Activated CD8-positive, alpha-beta memory T cell treated with anti-CD3 and anti-CD28 coated beads, Interleukin-2, amount 50 U/mL, for 24 hours (primary cell): ENCODE results near the gene ASGR2.
"Not testable (repeated sequence)": the region's sequence is repeated elsewhere in the genome, so short reads cannot be mapped to it uniquely, and the experiment has no call there.

ENCODE experiments used
- DNase-seq: peaks from one replicate; pipeline ENCODE4 v3.0.0-alpha.2; 2020; ENCODE audit errors: extremely low read depth

ASGR2 gene

DNA sequence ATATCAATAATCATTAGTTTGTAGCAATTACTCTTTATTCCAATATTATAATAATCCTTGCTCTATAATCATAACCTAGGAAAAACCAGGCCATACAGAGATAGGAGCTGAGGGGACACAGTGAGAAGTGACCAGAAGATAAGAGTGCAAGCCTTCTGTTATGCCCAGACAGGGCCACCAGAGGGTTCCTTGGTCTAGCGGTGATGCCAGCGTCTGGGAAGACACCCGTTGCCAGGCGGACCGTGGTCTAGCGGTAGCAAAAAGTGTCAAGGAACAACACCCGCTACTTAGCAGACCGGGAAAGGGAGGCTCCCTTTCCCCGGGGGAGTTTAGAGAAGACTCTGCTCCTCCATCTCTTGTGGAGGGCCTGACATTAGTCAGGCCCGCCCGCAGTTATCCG lies 11.8 kb upstream of the ASGR2 start:
- DNase-seq, result not testable (repeated sequence)

DNA sequence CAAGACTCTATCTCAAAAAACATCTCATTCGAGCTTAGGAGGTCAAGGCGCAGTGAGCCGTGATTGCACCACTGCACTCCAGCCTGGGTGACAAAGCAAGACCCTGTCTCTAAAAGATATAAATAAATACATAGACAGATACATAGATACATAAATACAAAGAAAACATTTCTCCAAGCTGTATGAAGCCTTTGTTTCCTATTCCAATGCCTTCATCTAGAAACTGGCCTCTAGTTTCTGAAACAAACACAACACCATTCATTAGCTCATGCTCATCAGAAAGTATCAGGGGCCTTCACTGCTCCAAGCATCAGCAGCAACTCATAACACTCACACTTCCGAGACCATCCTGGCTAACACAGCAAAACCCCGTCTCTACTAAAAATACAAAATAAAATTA lies 10.3 kb upstream of the ASGR2 start:
- DNase-seq, result no peak

DNA sequence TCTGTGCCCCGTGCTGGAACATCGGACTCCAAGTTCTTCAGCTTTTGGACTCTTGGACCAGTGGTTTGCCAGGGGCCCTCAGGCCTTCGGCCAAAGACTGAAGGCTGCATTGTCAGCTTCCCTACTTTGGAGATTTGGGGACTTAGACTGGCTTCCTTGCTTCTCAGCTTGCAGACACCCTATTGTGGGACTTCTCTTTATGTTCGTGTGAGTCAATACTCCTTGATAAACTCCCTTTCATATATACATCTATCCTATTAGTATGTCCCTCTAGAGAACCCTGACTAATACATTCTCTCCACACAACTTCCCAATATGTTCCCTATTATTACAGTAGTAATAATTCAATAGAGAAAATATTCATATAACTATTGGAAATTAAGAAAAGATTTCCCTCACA lies 9.2 kb upstream of the ASGR2 start:
- no peak for DNase-seq

DNA sequence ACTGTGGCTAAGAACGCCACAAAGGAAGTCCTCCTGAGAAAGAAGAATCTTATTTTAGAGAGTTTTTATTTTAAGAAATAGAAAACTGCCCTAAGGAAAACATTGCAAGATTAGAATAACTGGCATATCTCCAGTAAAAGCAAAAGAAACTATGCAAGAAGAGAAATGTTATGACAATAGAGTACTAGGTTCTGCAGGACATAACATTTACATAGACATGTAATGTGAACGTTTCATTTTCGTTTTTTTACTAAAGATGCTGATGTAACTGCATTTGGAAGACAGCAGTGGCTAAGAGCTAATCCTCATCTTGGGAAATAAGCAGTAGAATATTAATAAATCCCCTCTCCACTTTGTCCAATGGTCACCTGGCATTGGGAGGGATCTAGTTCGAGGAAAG lies 7.8 kb upstream of the ASGR2 start:
- DNase-seq, result no peak

DNA sequence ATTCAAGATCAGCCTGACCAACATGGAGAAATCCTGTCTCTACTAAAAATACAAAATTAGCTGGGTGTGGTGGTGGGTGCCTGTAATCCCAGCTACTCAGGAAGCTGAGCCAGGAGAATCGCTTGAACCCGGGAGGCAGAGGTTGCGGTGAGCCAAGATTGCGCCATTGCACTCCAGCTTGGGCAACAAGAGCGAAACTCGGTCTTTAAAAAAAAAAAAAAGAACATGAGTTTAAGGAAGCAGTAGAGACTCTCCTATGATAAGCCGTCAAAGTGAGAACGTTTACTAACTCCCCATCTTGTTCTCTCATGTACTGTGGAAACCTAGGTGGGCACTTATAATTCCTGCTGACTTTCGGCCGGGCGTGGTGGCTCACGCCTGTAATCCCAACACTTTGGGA lies 6.0 kb upstream of the ASGR2 start:
- DNase-seq, result not testable (repeated sequence)

DNA sequence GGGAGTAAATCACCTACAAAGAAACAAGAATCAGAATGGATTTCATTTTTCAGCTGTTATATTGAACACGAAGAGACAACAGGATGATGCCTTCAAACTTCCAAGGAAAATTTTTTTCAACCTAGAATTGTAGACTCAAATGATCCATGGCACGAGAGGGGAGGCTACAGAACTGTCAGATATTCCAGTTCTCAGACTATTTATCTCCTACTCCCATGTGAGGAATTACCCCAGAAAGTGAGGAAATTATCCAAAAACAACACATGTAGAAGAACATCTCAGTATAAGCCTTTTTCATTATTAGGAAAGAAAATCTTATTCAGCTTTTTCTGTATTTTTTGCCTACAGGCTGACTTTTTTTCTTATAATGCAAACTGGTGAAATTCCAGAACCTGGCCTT lies 5.5 kb upstream of the ASGR2 start:
- no peak for DNase-seq

DNA sequence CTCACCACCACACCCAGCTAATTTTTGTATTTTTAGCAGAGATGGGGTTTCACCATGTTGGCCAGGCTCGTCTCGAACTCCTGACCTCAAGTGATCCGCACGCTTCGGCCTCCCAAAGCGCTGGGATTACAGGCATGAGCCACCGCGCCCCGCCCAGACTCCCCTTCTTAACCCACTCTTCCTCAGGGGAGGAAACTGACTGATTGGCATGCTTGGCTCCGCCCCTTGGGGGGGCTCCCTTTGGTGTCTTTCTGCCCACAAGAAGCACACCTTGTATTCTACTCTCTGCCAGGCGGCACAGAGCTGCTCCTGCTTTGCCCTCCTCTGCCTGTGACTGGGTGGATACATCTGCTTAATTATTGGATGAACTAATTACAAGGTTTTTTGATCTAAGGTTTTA lies 4.7 kb upstream of the ASGR2 start:
- DNase-seq, result no peak

DNA sequence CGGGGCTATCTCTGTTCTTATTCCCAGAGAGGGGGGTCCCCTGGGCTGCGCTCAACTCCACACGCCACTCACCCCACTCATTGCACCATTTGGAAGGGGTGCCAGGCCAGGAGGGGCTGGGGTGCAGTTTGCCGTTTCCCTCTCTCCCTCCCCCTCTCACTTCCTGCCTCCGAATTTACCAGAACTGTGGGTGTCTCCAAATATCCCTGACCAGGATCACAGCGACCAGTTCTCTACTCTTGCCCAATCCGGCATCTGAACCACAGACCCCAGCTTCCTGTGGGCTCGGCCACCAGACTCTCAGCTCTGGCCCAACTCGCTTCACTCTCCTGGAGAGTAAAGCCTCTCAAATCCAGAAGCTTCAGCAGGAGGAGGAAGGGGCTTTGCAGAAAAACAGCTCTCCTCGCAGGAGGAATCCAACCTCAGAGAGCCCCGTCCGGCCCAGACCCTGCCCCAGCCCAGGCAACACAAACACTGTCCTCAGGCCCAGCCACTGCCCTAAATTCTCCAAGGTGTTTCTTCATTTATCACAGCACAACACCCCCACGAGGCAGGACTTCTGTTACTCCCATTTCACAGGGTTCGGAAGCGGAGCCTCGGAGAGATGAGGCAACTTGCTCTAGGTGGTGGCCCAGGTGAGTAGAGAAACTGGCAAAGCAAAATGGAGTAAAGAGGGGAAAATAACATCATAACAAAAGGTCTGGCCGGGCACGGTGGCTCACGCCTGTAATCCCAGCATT lies 423 bp upstream of the ASGR2 start:
- no peak for DNase-seq

DNA sequence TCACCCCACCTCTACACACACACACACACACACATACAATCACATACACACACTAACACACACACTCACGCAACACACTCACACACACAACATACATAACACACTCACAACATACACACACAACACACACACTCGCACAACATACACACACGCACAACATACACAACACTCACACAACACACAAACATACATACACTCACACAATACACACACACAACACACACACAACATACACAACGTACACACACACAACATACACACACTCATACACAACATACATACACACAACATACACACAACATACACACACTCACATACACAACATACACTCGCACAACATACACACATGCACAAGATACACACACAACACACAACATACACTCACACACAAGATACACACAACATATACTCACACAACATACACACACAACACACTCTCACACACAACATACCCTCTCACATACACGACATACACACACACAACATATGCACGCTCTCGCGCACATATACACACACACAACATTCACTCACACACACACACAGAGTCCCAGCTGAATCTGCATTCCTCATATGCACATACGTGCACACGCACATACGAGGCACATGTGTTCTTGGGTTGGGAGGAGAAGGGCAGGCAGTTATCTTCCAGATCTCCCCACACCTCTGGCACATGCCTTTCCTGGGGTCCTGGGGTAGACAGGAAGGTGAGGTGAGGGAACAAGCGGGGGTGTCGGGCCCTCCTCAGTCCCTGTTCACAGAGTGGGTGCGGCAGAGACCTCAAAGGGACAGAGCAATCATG lies 1.1 kb downstream of the ASGR2 start:
- DNase-seq, result no peak

DNA sequence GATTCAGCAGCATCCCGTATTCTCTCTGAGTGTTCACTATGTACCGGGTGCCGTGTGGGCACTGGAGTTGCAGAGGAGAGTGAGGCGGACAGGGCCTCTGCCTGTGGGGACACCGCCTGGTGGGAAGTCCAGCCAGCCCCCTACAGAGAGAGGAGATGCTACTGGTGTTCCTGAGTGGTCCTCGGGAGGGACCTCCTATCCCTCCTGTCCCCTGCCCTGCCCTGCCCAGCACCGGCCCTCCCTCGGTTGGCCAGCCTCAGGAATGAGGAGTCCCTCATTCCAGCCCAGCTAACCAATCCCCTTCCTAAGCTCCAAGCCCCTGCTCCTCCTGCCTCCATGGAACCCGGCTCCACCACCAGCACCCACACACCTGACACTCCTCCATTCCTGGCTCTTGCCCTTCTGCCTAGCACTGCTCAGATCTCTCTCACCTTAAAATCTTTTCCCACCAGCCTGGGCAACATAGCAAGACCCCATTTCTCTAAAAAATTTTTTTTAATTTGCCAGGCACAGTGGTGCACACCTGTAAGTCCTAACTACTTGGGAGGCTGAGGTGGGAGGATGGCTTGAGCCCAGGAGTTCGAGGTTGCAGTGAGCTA lies 2.0 kb downstream of the ASGR2 start:
- no peak for DNase-seq

DNA sequence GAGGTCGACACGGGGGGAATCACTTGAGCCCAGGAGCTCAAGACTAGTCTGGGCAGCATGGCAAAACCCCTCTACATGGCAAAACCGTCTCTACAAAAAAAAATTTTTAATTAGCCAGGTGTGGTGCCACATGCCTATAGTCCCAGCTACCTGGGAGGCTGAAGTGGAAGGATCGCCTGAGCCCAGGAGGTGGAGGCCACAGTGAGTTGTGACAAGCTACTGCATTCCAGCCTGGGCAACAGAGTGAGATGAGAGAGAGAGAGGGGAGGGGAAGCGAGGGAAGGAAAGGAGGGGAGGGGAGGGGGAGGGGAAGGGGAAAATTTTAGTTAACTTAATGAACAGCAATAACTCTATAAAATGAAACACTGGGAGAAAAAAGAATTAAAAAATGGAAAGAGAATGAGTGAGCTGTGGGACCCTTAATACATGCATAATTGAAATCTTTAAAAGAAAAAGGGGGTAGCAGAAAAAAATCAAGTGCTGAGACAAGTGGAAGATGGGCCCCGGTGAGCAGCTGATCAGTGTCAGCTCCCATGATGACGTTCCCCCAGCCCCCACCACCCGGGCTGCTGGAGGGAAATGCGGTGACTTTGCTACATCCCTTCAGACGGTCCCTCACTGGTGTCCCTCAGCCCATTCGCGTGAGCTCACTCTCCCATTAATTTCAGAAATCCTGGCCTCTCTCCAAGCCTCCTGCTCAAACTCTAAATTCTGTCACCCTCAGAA lies 2.7 kb downstream of the ASGR2 start:
- DNase-seq, result no peak

DNA sequence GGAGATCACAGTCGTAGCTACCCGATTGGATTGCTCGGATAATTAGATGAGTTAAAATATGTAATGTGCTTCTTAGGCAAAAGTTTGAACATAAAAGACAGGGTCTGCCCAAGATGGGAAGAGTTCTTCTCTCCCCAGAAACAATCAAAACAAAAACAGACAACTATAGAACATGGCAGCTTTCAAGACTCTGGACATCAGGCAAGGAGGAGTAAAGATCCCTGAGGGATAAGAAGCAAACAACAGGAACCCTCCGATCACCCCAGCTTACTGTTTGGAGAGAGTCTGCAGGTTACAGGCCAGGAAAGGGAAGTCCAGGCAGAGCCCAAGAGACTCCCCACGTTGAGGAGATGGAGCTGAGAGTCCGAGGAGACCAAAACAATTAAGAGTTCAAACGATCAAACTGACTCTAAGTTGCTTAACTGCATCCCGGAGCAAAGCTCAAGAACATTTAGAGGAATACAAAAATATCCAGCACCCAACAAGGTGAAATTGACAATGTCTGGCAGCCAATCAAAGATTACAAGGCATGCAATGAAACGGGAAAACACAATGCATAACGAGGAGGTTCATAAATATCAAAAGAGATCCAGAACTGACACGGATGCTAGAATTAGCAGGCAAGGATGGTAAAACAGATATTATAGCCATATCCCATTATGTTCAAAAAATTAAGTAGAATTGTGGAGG lies 3.9 kb downstream of the ASGR2 start:
- no peak for DNase-seq

DNA sequence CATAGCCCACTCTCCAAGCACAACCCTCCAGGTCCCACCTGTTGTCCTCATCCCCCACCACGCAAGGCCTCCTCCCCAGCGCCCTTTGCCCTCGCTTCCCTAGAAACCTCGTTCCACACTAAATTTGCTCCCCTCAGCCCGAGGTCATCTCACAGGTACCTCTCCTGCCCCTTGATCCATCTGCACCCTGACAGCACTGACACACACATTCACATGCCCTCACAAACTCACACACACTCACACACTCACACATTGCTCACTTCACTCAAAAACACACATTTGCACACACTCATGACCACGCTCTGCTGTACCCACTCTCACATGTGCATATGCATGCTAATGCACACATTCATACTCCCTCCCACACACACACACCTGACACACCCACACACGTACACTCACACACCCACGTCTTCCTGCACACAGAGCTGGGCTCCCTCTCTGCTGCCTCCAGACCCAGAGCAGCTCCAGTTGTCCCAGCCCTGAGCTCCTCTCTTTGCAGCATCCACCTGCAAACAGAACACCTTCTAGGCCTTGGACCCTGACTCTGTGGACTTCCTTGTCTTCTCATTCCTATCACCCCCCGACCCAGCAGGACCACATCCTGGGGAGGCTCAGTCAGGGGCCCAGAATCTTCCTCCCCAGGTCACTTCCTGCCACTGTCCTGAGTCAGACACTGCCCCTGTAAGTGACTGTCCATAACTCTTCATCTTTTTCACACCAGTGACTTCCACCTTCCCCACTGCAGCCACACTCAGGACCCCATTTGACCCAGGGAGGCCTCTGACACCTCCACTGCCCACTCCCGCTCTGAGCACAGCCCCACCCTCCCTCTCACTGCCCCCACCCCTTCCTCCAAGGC lies 4.9 kb downstream of the ASGR2 start:
- DNase-seq, result no peak

DNA sequence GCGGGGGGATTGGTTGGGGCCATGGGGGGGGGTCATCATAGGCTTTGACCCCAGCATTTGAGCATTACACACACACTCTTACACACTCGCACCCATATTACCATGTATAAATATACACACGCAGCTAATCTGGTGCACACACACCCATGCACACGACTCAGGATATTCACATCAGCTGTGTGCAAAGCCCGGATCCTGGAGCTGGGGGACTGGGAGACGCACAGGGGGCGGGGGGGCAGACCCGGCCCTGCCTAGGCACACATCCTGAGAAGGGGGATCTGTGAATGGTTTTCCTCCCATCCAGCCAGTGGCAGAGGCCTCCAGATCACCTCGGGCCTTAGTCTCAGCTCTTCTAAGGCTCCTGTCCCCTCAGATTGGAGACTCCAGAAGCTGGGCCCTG lies 5.6 kb downstream of the ASGR2 start:
- DNase-seq, result no peak

DNA sequence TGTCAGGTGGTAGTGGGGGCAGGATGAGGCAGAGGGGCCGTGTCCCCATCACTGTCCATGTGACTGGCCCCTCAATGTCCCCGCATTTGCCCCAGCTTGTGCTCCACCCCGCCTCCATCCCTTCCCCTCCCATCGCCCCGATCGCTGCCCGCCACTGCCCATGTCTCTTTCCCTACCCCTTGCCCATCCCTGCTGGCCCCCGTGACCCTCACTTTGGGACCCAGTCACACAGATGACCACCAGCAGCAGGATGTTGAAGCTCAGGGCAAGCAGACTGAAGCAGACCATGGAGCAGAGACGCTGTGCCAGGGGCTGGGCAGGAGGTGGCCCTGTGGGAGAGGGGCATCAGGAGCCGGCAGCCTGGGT lies 6.1 kb downstream of the ASGR2 start:
- no peak for DNase-seq

DNA sequence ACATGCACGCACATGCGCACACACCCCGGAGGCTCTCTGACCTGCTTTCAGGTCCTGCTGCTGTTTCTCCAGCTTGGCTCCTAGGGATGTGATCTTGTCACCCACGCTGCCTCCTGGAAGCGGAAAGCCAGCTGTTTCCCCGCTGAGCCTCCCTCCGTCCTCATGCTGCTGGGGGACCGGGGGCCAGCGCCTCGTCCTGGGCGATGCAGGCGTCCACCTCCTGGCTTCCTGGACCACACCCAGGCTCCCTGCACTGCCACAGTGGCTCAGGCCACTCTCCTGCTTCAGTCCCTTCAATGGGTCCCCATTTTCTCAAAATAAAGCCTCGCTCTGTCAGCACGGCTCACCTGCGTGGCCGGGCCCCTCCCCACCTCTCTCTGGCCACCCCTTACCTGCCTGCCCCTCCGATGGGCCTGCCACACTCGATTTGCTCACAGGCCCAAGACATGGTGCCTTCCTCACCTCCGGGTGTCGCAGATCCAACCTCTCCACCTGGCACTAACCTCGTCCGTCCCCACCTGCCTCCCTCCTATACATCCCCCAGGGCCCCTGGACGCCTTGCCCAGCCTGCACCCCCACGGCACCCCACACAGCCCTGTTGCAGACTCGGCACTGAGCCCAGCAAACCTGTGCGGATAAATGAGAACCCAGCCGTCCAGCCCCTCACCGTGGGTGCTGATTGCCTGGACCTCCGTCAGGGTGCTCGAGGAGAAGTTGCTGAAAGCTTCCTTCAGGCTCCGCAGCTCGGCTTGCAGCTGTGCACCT lies 6.6 kb downstream of the ASGR2 start:
- no peak for DNase-seq

DNA sequence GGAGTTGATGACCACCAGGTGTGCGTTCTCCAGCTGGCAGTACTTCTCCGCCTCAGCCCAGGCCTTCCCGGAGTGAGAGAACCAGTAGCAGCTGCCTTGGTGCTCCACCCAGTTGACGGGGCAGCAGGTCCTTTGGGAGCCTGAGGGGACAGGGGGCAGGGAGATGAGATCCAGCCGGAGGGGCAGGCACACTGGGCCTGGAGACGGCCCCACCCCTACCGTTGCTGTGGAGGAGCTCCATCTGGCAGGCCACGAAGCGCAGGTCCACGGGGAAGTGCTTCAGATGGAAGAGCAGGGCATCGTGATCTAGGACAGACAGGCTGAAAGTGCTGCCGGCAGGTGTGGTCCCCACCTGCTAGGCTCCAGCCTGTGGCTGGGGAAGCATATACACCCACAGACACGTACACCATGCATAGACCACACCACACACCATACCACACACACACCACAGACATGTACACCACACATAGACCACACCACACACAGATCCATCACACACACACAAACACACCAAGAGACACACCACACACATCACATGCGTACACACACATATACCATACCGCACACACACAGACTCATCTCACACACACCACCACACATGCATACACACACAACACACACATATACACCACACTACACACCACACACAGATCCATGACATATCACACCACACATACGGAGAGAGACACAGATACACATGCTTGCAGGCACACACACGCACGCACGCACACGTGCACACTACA lies 7.4 kb downstream of the ASGR2 start:
- no peak for DNase-seq

DNA sequence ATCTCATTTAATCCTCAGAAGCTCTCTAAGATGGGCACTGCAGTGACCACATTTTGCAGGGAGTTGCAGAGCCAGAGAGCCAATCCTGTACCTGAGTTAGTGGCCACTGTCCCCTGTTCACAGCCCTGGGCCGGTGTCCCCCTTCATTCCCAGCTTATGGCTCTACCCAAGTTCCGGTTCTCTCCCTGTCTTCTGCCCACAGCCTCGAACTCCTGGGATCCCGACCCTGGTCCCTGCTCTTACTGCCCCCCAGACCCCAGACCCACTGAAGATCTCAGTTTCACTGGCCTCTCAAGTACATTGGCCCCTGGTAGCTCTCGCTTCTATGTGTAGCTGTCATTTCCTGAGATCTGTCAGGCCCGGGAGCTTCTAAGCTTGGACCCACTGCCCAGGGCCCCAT lies 12.2 kb downstream of the ASGR2 start:
- no peak for DNase-seq

DNA sequence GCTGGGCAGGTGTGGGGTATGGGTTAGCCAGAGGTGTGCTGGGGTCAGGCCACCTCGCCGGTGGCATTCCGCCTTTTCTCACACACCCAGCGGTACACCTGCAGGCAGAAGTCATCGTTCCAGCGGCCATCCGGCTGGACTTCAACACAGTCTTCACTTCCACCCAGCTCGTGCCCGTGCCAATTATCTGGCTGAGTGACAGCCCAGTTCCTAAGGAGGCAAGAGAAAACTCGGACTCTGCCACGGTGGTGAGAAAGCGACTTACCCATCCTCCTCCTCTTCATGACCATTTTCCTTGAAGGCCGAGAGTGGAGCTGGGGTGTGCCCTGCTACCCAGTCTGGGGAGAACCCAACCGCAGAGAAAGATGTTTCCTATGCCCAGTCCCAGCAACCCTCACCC lies 13.1 kb downstream of the ASGR2 start:
- DNase-seq, result no peak
